ENCODE results near the gene GGA3.
"Not testable (repeated sequence)": the region's sequence is repeated elsewhere in the genome, so short reads cannot be mapped to it uniquely, and the experiment has no call there.

GGA3 gene, protein sequence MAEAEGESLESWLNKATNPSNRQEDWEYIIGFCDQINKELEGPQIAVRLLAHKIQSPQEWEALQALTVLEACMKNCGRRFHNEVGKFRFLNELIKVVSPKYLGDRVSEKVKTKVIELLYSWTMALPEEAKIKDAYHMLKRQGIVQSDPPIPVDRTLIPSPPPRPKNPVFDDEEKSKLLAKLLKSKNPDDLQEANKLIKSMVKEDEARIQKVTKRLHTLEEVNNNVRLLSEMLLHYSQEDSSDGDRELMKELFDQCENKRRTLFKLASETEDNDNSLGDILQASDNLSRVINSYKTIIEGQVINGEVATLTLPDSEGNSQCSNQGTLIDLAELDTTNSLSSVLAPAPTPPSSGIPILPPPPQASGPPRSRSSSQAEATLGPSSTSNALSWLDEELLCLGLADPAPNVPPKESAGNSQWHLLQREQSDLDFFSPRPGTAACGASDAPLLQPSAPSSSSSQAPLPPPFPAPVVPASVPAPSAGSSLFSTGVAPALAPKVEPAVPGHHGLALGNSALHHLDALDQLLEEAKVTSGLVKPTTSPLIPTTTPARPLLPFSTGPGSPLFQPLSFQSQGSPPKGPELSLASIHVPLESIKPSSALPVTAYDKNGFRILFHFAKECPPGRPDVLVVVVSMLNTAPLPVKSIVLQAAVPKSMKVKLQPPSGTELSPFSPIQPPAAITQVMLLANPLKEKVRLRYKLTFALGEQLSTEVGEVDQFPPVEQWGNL

DNA sequence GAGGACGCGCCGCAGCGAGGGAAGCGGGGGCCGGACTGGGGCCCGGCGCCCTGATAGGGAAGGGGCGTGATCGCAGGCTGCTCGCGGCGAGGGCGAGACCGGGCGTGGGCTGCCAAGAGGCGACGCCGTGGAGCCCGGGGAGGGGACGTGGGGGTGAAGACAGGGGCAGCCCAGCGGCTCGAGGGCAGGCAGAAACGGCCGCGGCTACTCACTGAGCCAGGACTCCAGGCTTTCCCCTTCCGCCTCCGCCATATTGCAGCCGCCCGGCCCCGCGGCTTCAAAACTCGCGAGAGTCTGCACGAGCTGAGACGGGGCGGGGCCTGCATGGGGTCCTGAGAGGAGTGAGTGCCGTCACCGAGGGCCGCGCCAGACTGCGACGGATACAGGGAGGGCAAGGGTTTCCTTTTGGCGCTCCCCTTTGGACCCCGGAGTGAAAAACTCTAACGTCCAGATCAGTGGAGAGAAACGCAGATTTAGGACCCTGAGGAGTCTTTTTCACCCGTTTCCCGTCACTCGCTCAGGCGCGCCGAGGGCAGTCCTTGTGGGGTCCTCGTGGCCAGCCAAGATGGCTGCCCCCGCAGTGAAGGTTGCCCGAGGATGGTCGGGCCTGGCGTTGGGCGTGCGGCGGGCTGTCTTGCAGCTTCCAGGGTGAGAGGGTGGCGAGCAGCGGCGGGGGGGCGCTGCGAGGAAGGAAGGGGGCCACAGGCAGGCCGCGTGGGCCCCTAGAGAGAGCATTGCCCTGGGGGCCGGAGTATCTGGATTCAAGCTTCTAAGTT, at the start of gene GGA3, which contains the start of gene MRPS7:
GGA3 (minus strand) TSS at position 271 of the 776 bp plus-strand sequence; CDS start at position 252, 19 bp downstream.
MRPS7 (plus strand) TSS at position 544 of the 776 bp plus-strand sequence; CDS start at position 566, 22 bp downstream.
- peak; percentile 90 to 96 (median 92) for DNase-seq (ENCODE audit: low read depth in 3 of 3)

DNA sequence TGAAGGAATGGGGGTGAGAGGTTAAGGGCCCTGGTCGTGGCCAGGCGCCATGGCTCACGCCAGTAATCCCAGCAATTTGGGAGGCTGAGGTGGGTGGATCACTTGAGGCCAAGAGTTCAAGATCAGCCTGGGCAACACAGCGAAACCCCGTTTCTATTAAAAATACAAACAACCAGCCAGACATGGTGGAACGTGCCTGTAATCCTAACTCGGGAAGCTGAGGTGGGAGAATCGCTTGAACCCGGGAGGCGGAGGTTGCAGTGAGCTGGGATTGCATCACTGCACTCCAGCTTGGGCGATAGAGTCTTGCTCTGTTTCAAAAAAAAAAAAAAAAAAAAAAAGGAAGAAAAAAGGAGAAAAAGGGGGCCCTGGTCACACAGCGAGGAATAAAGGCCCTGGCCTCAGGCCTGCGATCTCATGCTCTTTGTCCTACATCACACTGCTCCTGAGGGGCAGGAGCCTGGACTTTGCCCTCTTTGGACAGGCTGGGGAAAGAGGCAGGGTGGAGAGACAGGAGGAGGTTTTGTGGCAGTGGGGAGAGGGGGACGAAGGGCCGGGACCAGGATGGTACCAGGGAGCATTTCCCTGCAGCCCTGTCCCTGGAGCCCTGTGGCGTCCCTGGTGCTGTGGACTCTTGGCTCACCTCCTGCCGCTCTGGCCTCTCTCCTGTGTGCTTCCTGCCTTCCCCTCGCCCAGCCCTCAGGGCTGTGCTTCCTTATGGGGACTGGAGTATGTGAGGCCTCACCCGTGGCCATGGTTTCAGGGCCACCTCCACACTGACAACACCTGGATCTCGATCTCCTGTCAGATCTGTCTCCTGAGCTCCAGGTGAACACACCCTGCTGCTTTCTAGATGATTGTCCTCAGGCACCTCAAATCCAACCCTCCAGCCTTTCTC, 47.6 kb upstream of the GGA3 start:
- no peak for DNase-seq (ENCODE audit: low read depth in 3 of 3)

DNA sequence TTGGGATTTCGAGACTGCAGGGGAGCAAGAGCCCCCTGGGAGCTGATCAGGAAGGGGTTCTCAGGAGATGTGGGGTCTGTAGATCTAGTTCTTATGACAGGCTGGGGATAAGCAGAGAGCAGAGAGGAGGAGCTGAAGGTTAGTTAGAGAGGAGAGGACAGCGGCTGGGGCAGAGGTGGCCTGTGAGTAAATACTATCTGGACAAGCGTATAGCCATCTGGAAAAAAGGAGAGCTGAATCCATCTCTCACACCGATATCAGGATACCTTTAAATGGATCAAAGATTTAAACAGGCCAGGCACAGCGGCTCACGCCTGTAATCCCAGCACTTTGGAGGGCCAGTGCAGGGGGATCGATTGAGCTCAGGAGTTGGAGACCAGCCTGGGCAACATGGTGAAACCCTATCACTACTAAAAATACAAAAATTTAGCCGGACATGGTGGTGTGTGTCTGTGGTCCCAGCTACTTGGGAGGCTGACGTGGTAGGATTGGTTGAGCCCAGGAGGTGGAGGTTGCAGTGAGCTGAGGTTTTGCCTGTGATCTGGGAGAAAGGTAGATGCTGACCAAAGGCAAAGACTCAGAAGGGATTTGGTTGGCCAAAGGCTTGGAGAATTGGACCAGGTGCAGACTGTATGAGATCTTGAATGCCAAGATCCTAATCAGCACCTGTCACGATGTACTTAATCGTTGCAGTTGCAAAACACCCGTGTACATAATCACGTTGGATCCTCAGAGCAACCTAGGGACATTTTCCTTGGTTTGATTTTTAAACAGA, 46.7 kb upstream of the GGA3 start:
- no peak for DNase-seq (ENCODE audit: low read depth in 3 of 3)

DNA sequence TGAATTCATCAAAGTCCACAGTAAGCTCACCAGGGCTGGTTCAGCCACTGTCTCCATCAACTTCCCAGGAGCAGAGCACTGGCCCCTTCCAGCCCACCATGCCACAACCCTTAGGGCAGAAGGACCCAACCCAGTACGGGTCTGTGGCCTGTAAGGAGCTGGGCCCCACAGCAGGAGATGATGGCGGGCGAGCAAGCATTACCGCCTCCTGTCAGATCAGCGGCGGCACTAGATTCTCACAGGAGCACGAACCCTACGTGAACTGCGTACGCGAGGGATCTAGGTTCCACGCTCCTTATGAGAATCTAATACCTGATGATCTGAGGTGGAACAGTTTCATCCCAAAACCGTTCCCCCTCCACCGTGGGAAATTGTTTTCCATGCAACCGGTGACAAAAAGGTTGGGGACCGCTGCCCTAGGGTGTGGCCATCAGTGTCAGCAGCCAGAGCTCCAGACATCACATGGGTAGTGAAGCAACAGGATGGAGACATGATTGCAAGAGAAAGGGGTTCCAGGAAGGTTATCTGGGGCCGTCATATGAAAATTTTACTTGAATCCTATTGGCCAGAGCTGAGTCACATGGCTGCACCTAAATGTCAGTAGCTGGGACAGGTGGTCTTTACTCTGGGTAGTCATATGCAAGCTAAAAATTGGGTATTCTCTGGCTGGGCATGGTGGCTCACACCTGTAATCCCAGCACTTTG, 40.2 kb upstream of the GGA3 start:
- no peak for DNase-seq (ENCODE audit: low read depth in 3 of 3)

DNA sequence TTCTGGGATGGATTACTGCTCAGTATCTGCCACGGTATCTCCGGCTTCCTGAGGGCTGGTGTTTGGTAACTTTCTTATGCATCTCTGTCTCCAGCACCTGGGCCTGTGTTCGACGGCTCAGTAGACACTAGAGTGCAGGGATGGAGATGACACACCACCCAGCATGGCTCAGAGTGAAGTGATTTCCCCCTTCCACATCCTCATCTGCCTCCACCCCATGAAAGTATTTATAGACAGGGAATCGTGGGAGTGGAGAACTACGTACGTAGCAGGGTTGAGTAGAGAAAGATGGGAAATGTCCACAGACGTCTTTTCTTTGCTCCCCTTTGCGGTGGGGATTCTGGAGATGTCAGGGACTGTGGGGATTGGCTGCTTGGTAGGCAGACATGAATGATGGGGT, 39.6 kb upstream of the GGA3 start:
- no peak for DNase-seq (ENCODE audit: low read depth in 3 of 3)

DNA sequence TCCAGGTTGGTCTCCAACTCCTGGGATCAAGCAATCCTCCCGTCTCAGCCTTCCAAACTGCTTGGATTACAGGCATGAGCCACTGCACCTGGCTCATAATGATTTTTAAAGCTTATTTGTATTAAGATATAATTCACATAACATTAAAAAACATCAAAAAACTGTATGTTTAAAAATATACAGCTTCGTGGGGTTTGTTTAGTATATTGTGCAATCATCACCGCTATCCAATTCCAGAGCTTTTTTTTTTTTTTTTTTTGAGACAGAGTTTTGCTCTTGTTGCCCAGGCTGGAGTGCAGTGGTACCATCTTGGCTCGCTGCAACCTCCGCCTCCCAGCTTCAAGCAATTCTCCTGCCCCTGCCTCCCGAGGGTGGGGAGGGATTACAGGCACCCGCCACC, 38.9 kb upstream of the GGA3 start:
- no peak for DNase-seq (ENCODE audit: low read depth in 3 of 3)

DNA sequence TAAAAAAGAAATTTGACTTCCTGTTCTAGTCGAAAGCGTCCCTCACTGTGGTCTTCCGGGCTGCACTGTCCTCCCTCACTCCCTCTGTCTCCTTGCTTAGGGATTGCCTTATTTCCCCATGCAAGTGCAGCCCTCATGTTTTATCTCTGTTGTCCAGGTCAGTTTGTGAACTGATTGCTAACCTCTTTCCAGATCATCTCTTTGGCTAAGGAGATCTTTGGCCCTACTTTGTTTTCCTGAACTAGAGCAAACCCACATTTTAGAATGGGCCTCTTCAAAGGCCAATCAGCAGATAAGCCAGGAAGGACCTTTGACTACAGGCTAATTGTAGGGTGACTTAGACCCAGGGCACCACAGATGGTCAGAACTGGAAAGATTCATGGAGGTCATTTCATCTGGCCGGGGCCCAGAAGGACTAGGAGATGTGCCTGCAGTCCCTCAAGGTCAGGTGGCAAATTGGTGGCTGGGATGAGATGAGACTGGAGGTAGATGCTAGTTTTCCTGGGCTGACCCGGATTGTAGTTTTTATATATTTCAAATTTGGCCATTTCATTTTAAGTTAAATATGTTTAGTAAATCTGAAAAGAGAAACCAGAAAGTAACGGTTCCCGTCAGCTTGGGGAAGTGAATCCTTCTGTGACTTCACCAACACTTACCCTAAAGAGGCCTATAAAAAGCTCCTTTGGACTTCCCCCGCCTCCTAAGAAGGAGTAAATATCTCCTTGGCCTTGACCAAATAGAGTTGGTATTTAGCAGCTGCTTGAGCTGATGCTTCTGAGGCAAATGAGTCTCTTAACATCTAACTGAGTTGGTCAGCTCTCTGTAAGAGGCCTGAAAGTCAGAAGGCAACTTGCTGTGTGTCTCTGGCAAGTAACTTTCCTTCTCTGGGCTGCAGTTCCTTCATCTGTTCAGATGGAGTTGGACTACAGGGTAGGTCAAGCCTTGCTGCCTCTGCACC, 34.1 kb upstream of the GGA3 start:
- no peak for DNase-seq (ENCODE audit: low read depth in 3 of 3)

DNA sequence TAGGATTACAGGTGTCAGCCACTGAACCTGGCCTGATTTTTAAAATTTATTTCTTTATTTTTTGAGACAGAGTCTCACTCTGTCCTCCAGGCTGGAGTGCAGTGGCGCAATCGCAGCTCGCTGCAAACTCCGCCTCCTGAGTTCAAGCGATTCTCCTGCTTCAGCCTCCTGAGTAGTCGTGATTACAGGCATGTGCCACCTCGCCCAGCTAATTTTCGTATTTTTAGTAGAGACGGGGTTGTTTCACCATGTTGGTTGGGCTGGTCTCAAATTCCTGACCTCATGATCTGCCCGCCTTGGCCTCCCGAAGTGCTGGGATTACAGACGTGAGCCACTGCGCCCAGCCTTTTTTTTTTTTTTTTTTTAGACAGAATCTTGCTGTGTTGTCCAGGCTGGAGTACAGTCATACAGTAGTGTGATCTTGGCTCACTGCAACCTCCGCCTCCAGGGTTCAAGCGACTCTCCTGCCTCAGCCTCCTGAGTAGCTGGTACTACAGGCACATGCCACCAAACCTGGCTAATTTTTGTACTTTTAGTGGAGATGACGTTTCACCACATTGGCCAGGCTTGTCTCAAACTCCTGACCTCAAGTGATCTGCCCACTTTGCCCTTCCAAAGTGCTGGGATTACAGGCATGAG, 31.5 kb upstream of the GGA3 start:
- DNase-seq (ENCODE audit: low read depth in 3 of 3) = not testable (repeated sequence)

DNA sequence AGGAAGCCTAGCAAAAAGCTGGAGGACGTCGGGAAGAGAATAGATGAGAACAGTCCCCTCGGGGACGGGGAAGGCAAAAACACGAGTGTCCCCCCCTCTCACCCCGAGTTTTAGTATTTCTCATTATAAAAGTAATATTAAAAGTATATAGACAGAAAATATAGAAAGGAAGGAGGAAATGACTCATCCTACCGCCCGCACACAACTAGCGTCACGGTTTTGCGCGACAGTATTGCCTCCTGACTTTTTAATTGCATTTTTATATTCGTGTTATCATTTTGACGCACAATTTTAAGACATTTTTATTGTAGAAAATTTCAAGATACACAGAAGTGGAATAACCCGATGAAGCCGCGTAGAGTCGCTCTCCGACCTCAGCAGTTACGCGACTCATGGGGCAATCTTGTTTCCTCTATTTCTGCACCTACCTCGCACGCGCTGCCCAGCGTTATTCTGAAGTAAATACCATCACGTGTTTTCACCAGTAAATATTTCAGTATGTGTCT, 28.5 kb upstream of the GGA3 start:
- peak; percentile 33 to 48 (median 42) for DNase-seq (ENCODE audit: low read depth in 3 of 3)

DNA sequence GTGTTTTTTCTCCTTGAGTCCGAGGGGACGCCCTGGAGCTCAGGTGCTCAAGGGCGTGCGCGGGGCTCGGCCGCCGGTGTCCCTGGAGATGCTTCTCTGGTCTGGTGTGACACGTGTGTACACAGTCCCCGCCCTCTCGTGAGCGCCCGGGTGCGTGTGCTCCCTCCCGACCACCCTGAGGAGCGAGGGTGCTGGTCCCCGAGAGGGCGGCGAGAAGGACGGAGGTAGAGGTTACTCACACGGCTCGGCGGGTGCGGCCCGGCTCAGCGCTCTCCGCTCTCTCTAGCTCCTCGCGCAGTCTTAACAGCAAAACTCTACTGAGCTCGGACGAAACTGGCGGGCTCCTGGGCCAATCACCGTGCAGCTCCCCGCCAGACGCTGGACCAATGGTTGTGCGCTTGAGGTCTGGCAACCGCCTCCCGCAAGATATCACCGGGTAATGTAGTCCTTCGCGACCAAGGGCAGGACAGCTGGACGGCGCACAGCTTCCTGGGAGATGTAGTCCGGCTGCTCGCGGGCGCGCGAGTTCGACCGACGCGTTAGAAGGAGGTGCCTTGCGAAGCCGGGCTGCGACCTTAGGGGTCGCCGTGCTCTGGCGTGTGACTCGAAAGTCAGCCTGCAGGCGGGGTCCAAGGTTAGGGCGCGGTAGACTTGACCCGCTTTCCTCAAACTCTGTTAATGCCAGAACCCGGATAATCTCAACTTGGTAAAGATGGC, 27.9 kb upstream of the GGA3 start, which contains the start of gene SLC25A19:
SLC25A19 (minus strand) TSS at position 319 of the 717 bp plus-strand sequence. CDS start 2,669 bp downstream, outside the sequence.
- DNase-seq (ENCODE audit: low read depth in 3 of 3) = peak; percentile 93 to 98 (median 95)

DNA sequence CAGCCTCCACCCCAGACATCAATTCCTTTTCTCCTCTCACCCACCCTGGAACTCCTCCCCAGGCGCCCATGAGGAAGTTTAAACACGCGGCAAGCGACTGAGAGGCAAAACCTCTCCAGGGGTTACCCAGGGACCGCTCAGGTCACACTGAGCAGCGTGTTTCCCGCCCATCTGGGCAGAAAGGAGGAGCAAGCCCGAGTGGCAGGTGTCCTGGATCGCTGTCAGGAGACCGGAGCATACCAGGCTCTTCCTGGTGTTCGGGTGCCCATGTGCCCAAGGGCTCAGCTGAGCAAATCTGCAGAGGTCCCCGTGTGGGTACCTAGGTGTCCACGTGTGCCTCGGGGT, 27.3 kb upstream of the GGA3 start:
- DNase-seq (ENCODE audit: low read depth in 3 of 3) = peak in 2 of 3 donors; percentile 33 to 40

DNA sequence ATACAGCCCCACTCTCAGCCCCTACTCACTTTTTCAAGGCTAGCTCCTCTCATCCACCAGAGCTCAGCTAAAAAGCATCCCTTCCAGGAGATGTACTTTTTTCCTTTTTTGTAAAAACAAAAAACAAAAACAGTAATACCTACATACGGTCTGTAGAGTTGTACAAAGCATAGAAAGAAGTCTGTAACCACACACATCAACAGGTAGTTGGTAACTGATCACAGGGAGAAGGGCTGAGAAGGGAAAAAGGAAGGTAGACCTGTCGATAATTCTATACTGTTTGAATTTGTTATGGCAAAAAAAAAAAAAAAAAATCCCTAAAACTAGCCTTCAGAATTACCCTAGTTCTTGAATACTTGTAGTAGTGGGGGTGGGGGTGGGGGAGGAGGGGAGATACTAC, 27.0 kb upstream of the GGA3 start:
- DNase-seq (ENCODE audit: low read depth in 3 of 3) = no peak

DNA sequence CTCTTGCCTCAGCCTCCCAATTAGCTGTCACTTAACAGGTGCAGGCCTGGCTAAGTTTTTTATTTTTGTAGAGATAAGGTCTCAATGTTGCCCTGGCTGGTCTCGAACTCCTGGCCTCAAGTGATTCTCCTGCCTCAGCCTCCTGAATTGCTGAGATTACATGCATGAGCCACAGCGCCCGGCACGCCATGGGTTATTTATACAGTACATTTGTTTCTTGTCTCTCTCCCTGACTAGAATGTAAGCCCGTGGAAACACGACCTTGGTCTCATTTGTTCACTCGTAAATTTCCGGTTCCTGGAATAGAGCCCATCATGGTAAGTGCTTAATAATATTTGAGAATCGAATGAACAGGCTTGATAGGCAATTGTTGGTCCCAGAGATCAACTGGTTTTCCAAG, 25.8 kb upstream of the GGA3 start:
- no peak for DNase-seq (ENCODE audit: low read depth in 3 of 3)

DNA sequence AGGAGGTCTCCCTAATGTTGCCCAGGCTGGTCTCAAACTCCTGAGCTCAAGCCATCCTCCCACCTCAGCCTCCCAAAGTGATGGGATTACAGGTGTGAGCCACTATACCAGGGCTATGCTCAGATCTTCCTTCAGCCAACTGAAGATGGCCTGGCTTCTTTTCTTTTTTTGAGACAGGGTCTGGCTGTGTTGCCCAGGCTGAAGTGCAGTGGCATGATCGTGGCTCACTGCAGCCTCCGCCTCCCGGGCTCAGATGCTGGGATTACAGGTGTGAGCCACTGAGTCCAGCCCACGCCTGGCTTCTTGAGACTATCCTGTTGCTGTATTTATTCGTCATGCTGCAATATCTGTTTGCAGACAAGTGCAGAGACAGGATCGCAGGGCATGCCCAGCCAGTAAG, 23.7 kb upstream of the GGA3 start:
- no peak for DNase-seq (ENCODE audit: low read depth in 3 of 3)

DNA sequence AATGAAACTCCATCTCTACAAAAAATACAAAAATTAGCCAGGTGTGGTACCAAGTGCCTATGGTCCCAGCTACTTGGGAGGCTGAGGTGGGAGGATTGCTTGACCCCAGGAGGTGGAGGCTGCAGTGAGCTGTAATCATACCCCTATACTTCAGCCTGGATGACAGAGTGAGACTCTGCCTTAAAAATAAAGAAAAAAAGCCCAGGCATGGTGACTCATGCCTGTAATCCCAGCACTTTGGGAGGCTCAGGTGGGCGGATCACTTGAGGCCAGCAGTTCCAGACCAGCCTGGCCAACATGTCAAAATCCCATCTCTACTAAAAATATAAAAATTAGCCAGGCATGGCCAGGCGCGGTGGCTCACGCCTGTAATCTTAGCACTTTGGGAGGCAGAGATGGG, 18.8 kb upstream of the GGA3 start:
- not testable (repeated sequence) for DNase-seq (ENCODE audit: low read depth in 3 of 3)

DNA sequence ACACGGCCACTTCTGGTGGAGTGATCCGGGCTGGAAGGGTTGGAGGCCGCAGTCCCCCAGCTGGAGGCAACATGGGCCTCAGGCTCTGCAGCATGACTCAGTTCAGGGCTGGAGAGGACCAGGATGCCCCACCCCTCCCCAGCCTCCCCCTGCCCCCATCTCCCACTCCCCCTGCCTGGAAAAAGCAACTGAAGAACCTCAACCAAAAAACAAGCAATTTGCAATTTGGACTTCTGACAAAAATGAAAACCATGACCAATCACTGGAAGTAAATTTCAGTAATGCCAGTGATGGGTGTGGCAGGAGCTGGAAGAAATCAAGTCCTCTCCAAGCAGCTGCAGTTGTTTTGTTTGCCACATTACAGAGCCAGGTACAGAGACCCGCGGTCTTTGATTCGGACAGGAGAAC, 16.3 kb upstream of the GGA3 start:
- no peak for DNase-seq (ENCODE audit: low read depth in 3 of 3)
